HG03439 (cell line): ENCODE results near the gene VCP.

Experiments
- ATAC-seq: cut with Tn5 transposase; IDR thresholded peaks from one replicate; pipeline ENCODE4 v1.9.1; 2021; ENCODE audit warnings: mild to moderate bottlenecking, moderate library complexity; ENCODE audit not compliant: unreplicated experiment

VCP gene

GRCh38 chr9:35067056-35067455 lies 5.4 kb downstream of the VCP start:
- no peak for ATAC-seq

- no peak for ATAC-seq
Measured at GRCh38 chr9:35060548-35061207, 11.7 kb downstream of the VCP start.

GRCh38 chr9:35059438-35059837 lies 13.0 kb downstream of the VCP start:
- ATAC-seq: no peak

GRCh38 chr9:35057271-35057620 lies 15.2 kb downstream of the VCP start:
- no peak for ATAC-seq

GRCh38 chr9:35056571-35057270 lies 15.7 kb downstream of the VCP start:
- ATAC-seq: no peak

GRCh38 chr9:35054871-35055644 lies 17.4 kb downstream of the VCP start:
- ATAC-seq: no peak

- ATAC-seq: no peak
Measured at GRCh38 chr9:35054185-35054835, 18.1 kb downstream of the VCP start.

- ATAC-seq: no peak
Measured at GRCh38 chr9:35051069-35051967, 21.1 kb downstream of the VCP start.

GRCh38 chr9:35048511-35048910 lies 23.9 kb downstream of the VCP start:
- ATAC-seq: no peak

GRCh38 chr9:35044071-35044470 lies 28.4 kb downstream of the VCP start:
- ATAC-seq: no peak

- ATAC-seq: no peak
Measured at GRCh38 chr9:35042891-35043545, 29.4 kb downstream of the VCP start.

- ATAC-seq: no peak
Measured at GRCh38 chr9:35042081-35042604, 30.3 kb downstream of the VCP start.

- no peak for ATAC-seq
Measured at GRCh38 chr9:35035851-35036701, 36.3 kb downstream of the VCP start.

- no peak for ATAC-seq
Measured at GRCh38 chr9:35033101-35033500, 39.3 kb downstream of the VCP start.

GRCh38 chr9:35029852-35030251 lies 42.6 kb downstream of the VCP start:
- ATAC-seq: no peak

GRCh38 chr9:35029241-35029640 lies 43.2 kb downstream of the VCP start:
- no peak for ATAC-seq

- ATAC-seq: no peak
Measured at GRCh38 chr9:35028341-35028740, 44.1 kb downstream of the VCP start.

GRCh38 chr9:35027860-35028259 lies 44.6 kb downstream of the VCP start:
- no peak for ATAC-seq

- no peak for ATAC-seq
Measured at GRCh38 chr9:35027374-35027773, 45.1 kb downstream of the VCP start.
